ENCODE results near the gene SUCNR1. TPM values are rescaled to one million over a fixed set of nuclear protein-coding genes. Genes with fewer than 3 reads are reported as not detected.

SUCNR1 gene
- total and polyA plus RNA-seq, 12 donors: 0.08 to 4.9 (median 1.6) TPM

GRCh38 chr3:151909681-151910405 lies 36.4 kb downstream of the SUCNR1 start:
- H3K4me3 ChIP-seq: no peak overlapping the region
- H3K4me1 ChIP-seq (replicated peaks in 1 of 2): no peaks in the 10 kb centered on the region
- H3K36me3 ChIP-seq (replicated peaks in 1 of 2): no peaks in the 10 kb centered on the region
- TF ChIP-seq POLR2A (IDR thresholded peaks at IDR 0.05): no peak
- no peak for TF ChIP-seq CTCF (IDR thresholded peaks at IDR 0.05)
- DNase-seq: no peak
- H3K27ac ChIP-seq: no peak overlapping the region
- no peaks in the 10 kb centered on the region for H3K9me3 ChIP-seq (replicated peaks in 1 of 3)
- no peaks in the 10 kb centered on the region for H3K27me3 ChIP-seq
- intact Hi-C loops (cut with DNase I): loop anchor here in 1 of 2 donors (10.0 kb wide), 1 partner anchor 245 kb away; no protein-coding TSS in a partner anchor
- 0 to 64% (median 24%) methylated on average over 1 of the region's 1 CpG for WGBS, 4 donors

GRCh38 chr3:151911462-151911861 lies 38.0 kb downstream of the SUCNR1 start:
- Histone ChIP-seq H3K36me3 (replicated peaks in 1 of 2) (no peaks in the 10 kb centered on the region), H3K4me3 (no peak overlapping the region), H3K27me3 (no peaks in the 10 kb centered on the region), H3K27ac (no peak overlapping the region), H3K9me3 (replicated peaks in 1 of 3) (no peaks in the 10 kb centered on the region), H3K4me1 (replicated peaks in 1 of 2) (no peaks in the 10 kb centered on the region)
- 53 to 66% (median 61%) methylated on average over 1 of the region's 1 CpG for WGBS, 4 donors
- TF ChIP-seq CTCF (IDR thresholded peaks at IDR 0.05): no peak
- no peak for TF ChIP-seq POLR2A (IDR thresholded peaks at IDR 0.05)
- intact Hi-C loops (cut with DNase I): loop anchor here in 1 of 2 donors (10.0 kb wide), 1 partner anchor 247 kb away; no protein-coding TSS in a partner anchor
- DNase-seq: no peak

- Histone ChIP-seq H3K9me3 (replicated peaks in 1 of 3) (no peaks in the 10 kb centered on the region), H3K4me1 (replicated peaks in 1 of 2) (no peaks in the 10 kb centered on the region), H3K36me3 (replicated peaks in 1 of 2) (no peaks in the 10 kb centered on the region), H3K27ac (no peak overlapping the region), H3K4me3 (no peak overlapping the region), H3K27me3 (no peaks in the 10 kb centered on the region)
- TF ChIP-seq CTCF (IDR thresholded peaks at IDR 0.05) (no peak), POLR2A (IDR thresholded peaks at IDR 0.05) (no peak)
- DNase-seq: no peak
- intact Hi-C loops (cut with DNase I): loop anchor here in 1 of 2 donors (10.0 kb wide), 1 partner anchor 247 kb away; no protein-coding TSS in a partner anchor
- WGBS, 4 donors: 50 to 70% (median 54%) methylated on average over 1 of the region's 1 CpG
These were observed 38.6 kb downstream of the SUCNR1 start for GRCh38 chr3:151912028-151912427.

GRCh38 chr3:151916781-151917180 lies 43.3 kb downstream of the SUCNR1 start:
- no peak for DNase-seq
- intact Hi-C loops (cut with DNase I): loop anchor here in 1 of 2 donors (10.0 kb wide), 1 partner anchor 252 kb away; no protein-coding TSS in a partner anchor
- Histone ChIP-seq H3K27me3 (no peaks in the 10 kb centered on the region), H3K4me1 (replicated peaks in 1 of 2) (peaks cover 0 to 4% of the 10 kb centered on the region in 2 donors), H3K4me3 (no peak overlapping the region), H3K9me3 (replicated peaks in 1 of 3) (no peaks in the 10 kb centered on the region), H3K27ac (no peak overlapping the region), H3K36me3 (replicated peaks in 1 of 2) (no peaks in the 10 kb centered on the region)
- no peak for TF ChIP-seq CTCF (IDR thresholded peaks at IDR 0.05)
- TF ChIP-seq POLR2A (IDR thresholded peaks at IDR 0.05): no peak

All from adrenal gland (tissue), 12 donors.